H7 (cell line): ENCODE data around the gene ACTA1. TPM values are rescaled to one million over a fixed set of nuclear protein-coding genes. Genes with fewer than 3 reads are reported as not detected.
"Not testable (repeated sequence)": the region's sequence is repeated elsewhere in the genome, so short reads cannot be mapped to it uniquely, and the experiment has no call there.

Source experiments
- DNase-seq: peaks from one replicate; pipeline ENCODE4 v3.0.0; 2012
- H3K27me3 ChIP-seq: 2 replicates; pipeline ENCODE4 v1.6.0; 2011; ENCODE audit warnings: mild to moderate bottlenecking, low read length; ENCODE audit not compliant: control insufficient read depth, insufficient read depth
- H3K36me3 ChIP-seq: replicated peaks from 2 replicates; pipeline ENCODE4 v1.5.1; 2011; ENCODE audit warnings: low read length; ENCODE audit not compliant: control insufficient read depth, insufficient read depth
- H3K4me3 ChIP-seq: 2 replicates; pipeline ENCODE4 v1.5.1; 2011; ENCODE audit warnings: low read depth, mild to moderate bottlenecking, control low read depth, low read length, moderate library complexity; ENCODE audit not compliant: insufficient read depth
- total RNA-seq: library from RNA; depleted of rRNA; stranded (reverse); fragments of >200 nt; shearing (Covaris generic); gene quantifications from 2 replicates; pipeline ENCODE4 v1.2.3, GENCODE V29; 2014; rRNA removed

The ACTA1 gene
- total RNA-seq = 0.67 and 1.8 TPM in 2 replicates

GRCh38 chr1:229434005-229434640 lies at the start of gene ACTA1:
Gene ACTA1 (minus strand): TSS chr1:229434094. CDS start chr1:229433115, 979 bp downstream.
- peaks cover 63% of the 10 kb centered on the region for H3K27me3 ChIP-seq
- no peaks in the 10 kb centered on the region for H3K36me3 ChIP-seq
- DNase-seq = peak; percentile 81
- peak within 1 kb of the TSS; percentile 42 for H3K4me3 ChIP-seq

DNA sequence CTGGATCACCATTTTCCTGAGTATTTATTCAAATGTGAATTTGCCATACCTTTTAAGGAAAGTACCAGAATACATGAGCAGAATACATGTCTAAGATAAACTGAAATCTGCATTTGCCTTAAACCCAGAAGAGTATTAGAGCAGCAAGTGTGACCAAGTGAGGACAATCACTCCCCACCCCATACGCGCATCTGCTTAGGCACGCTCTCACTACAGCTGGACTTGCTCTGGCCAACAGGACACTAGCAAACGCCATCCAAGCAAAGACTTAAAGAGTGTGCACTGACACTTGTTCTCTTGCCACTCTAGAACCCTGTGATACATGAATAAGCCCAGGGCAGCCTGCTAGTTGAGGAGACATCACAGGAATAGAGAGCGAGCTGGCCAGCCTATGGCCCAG lies 48.6 kb upstream of the ACTA1 start:
- H3K36me3 ChIP-seq = peaks cover 16% of the 10 kb centered on the region

GRCh38 chr1:229480495-229480894 lies 46.6 kb upstream of the ACTA1 start:
- H3K27me3 ChIP-seq = no peaks in the 10 kb centered on the region
- H3K36me3 ChIP-seq = peaks cover 11% of the 10 kb centered on the region
- no peak overlapping the region for H3K4me3 ChIP-seq
- no peak for DNase-seq

More for the DNA sequence above, 48.6 kb upstream of the ACTA1 start:
- Histone ChIP-seq H3K4me3 (no peak overlapping the region), H3K27me3 (no peaks in the 10 kb centered on the region)
- DNase-seq = no peak

GRCh38 chr1:229479660-229480399 lies 45.9 kb upstream of the ACTA1 start:
- Histone ChIP-seq H3K27me3 (no peaks in the 10 kb centered on the region), H3K36me3 (peaks cover 10% of the 10 kb centered on the region), H3K4me3 (no peak overlapping the region)
- DNase-seq = no peak

- no peak for DNase-seq
- H3K4me3 ChIP-seq = no peak overlapping the region
- no peaks in the 10 kb centered on the region for H3K27me3 ChIP-seq
- peaks cover 13% of the 10 kb centered on the region for H3K36me3 ChIP-seq
Observed at GRCh38 chr1:229478852-229479251, 45.0 kb upstream of the ACTA1 start.

DNA sequence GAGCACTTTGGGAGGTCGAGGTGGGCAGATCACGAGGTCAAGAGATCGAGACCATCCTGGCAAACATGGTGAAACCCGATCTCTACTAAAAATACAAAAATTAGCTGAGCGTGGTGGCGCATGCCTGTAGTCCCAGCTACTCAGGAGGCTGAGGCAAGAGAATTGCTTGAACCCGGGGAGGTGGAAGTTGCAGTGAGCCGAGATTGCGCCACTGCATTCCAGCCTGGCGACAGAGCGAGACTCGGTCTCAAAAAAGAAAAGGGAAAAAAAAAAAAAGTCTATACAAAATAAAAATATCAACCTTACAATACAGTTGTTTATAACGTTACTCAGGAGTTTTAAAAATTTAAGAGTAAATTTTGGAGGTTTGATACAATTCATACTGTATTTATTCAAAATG lies 42.0 kb upstream of the ACTA1 start:
- H3K4me3 ChIP-seq, H3K27me3 ChIP-seq, DNase-seq: not testable (repeated sequence)
- H3K36me3 ChIP-seq = peaks cover 10% of the 10 kb centered on the region

- DNase-seq = no peak
- Histone ChIP-seq H3K36me3 (peaks cover 17% of the 10 kb centered on the region), H3K4me3 (no peak overlapping the region), H3K27me3 (no peaks in the 10 kb centered on the region)
Observed at GRCh38 chr1:229474509-229474908, 40.6 kb upstream of the ACTA1 start.

GRCh38 chr1:229471175-229471574 lies 37.3 kb upstream of the ACTA1 start:
- H3K27me3 ChIP-seq = no peaks in the 10 kb centered on the region
- no peak overlapping the region for H3K4me3 ChIP-seq
- peaks cover 23% of the 10 kb centered on the region for H3K36me3 ChIP-seq
- DNase-seq = no peak

GRCh38 chr1:229470406-229471043 lies 36.6 kb upstream of the ACTA1 start:
- H3K4me3 ChIP-seq = no peak overlapping the region
- H3K36me3 ChIP-seq = peaks cover 23% of the 10 kb centered on the region
- DNase-seq = no peak
- no peaks in the 10 kb centered on the region for H3K27me3 ChIP-seq

DNA sequence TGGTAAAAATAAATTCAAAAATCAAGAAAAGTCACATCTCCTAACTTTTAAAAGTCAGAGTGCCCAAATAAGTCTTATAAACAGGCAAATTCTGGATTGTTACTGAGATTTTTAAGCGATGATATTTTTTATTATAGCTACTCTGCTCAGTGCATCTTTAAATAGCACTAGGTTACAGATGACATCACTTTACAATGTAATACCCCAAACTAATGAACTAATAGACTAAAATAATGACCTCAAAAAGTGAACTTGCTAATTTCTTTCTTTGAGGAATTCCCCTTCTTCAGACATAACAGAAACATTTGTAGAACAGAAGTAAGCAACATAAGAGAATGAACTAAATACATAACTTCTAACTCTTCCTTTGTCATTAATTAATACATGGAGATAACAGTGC lies 33.0 kb upstream of the ACTA1 start:
- H3K4me3 ChIP-seq = no peak overlapping the region
- no peaks in the 10 kb centered on the region for H3K27me3 ChIP-seq
- H3K36me3 ChIP-seq = peaks cover 28% of the 10 kb centered on the region
- DNase-seq = no peak

DNA sequence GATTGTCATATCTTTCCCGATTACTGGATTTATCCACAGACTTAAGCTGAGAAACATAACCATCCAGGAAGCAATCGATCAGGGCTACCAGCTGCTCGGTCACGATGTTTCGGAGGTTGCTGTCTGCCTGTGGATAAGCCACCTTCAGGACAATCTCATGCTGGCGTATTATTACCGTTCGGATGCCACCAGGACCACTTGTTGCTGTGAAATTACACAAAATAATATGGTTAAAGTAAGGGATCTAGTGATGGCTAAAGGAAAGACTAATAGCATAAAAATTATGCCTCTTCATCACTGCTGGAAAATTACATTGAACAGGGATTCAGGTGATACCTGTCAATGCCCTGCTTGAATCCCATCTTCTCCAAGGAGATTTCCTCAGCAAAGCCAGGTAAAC lies 30.8 kb upstream of the ACTA1 start:
- no peaks in the 10 kb centered on the region for H3K27me3 ChIP-seq
- DNase-seq = no peak
- peaks cover 21% of the 10 kb centered on the region for H3K36me3 ChIP-seq
- H3K4me3 ChIP-seq = no peak overlapping the region

DNA sequence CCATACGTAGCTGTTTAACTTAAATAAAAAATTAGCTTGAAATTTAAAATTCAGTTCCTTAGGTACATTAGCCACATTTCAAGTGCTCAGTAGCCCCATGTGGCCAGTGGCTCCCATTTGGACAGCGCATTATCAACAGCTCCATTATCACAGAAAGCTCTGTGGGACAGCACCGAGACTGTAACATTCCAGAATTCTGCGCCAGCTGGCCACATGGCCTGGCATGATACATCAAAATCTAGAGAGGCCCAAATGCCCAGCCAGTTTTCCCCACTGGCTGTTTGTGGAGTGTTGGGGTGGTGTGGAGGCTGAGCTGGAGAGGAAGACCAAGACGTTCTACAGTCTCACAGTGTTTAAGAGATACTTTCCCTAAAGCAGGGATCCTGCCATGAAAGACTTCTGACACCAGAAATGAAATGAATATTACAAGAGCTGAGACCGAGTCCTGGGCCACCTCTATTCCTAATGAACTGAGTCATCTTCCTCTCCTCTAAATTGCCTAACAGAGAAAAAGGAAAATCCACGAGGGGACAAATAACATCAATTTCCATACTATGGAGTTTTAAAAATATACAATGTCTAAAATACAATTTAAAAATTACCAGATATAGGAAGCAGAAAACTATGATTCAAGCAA lies 27.3 kb upstream of the ACTA1 start:
- Histone ChIP-seq H3K36me3 (peaks cover 19% of the 10 kb centered on the region), H3K4me3 (no peak overlapping the region), H3K27me3 (no peaks in the 10 kb centered on the region)
- no peak for DNase-seq

- no peaks in the 10 kb centered on the region for H3K27me3 ChIP-seq
- no peak overlapping the region for H3K4me3 ChIP-seq
- no peak for DNase-seq
- H3K36me3 ChIP-seq = peaks cover 19% of the 10 kb centered on the region
Observed at GRCh38 chr1:229459815-229460214, 25.9 kb upstream of the ACTA1 start.

DNA sequence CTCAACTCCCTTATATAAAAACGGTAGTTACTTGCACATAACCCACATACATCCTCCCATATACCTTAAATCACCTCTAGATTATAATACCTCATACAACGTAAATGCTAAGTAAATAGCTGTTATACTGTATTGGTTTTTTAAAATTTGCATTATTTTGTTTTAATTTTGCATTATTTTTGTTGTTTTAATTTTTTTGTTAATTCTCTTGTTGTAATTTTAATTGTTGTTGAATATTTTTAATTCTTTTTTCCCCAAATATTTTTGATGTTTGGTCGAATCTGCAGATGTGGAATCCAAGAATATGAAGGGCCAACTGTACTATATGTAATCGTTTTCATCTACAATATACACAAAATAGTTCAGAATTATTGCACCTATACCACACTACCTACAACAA lies 23.5 kb upstream of the ACTA1 start:
- no peak for DNase-seq
- H3K36me3 ChIP-seq = peaks cover 9% of the 10 kb centered on the region; the same call in 1 of the 2 replicates
- no peaks in the 10 kb centered on the region for H3K27me3 ChIP-seq
- H3K4me3 ChIP-seq = no peak overlapping the region
